ENCODE data around the gene GLRX2.
A peak's percentile ranks its signal among the peaks of the same experiment; 100 is the strongest.

The GLRX2 gene, protein sequence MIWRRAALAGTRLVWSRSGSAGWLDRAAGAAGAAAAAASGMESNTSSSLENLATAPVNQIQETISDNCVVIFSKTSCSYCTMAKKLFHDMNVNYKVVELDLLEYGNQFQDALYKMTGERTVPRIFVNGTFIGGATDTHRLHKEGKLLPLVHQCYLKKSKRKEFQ

DNA sequence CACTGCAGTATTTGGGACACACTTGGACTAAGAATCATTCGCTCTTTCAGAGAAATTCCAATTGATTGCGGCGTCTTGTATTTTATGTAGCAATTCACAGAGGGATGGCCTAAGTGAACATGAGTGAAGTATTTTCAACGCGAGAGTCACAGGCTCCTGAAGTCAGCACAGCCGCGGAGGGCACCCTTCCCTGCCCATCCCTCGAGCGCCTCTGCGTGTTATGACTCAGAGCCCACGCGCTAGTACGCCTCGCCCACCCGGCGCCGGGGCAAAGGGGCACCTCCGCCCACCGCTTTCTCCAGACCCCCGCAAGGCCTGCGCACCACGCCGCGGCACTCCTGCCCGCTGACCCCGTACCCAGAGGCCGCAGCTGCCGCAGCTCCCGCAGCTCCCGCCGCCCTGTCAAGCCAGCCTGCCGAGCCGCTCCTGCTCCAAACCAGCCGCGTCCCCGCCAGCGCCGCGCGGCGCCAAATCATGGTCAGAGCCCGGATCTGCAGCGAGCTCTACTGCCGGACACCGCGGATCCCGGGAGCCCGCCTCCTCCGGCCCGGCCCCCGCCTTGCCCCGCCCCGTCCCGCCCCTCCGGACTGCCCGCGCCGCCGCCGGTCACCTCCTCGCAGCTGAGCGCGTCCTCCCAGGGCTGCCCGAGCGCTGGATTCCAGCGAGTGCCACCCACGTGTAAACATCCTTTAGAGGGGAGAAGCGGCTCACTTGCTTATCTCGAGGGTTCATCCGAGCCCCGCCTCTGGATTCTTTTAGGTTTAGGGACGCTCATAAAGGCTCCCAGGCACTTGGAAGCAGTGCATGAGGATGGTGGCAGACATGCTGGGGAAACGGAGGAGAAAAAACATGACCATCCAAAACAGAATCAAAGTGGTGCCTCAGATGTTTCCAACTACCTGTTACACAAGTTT lies at the start of gene GLRX2:
Gene GLRX2, minus strand, starts transcription at position 508 of the 914 bp plus-strand sequence. Its CDS starts 32 bp downstream, at position 476.
- H3K79me2 ChIP-seq (ENCODE audit: control insufficient read depth, insufficient read depth, low read length, unreplicated experiment): peaks cover 35% of the 10 kb centered on the region
- H3K4me3 ChIP-seq (ENCODE audit: low read depth, low read length): peak within 1 kb of the TSS; percentile 81
- peak within 1 kb of the TSS; percentile 98 for H2AFZ ChIP-seq (ENCODE audit: low read length, unreplicated experiment)
- H3K27me3 ChIP-seq (ENCODE audit: insufficient read depth, low read length): no peaks in the 10 kb centered on the region
- 0 out of 2 replicates have a peak, but pooled peaks cover 4% of the 10 kb centered on the region for H3K36me3 ChIP-seq (ENCODE audit: insufficient read depth, low read length)
- peaks cover 13% of the 10 kb centered on the region for H3K4me1 ChIP-seq (ENCODE audit: control insufficient read depth, insufficient read depth, low read length, unreplicated experiment)
- H3K27ac ChIP-seq (ENCODE audit: low read depth, low read length): peak within 1 kb of the TSS; percentile 83

DNA sequence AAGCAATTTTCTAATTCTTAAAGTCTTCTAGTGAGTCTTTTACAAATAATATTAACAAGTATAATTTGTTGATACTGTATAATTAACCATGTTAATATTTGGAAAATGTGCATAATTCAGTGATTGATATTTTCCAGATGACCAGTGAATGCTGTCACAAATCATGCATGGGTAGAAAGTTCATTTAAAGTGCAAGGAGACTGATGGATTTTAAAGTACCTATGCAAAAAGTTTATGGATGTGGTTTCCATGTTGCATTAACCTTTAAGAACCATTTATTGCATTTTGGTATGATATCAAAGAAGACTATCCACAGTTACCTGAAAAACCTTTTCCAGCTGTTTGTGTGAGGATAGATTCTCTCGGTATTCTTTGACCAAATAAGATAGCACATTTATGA lies 39.8 kb upstream of the GLRX2 start:
- Histone ChIP-seq H3K4me1 (ENCODE audit: control insufficient read depth, insufficient read depth, low read length, unreplicated experiment) (no peaks in the 10 kb centered on the region), H3K79me2 (ENCODE audit: control insufficient read depth, insufficient read depth, low read length, unreplicated experiment) (peaks cover 17% of the 10 kb centered on the region), H3K4me3 (ENCODE audit: low read depth, low read length) (no peak overlapping the region), H3K27me3 (ENCODE audit: insufficient read depth, low read length) (no peaks in the 10 kb centered on the region), H3K36me3 (ENCODE audit: insufficient read depth, low read length) (peaks cover 38% of the 10 kb centered on the region), H2AFZ (ENCODE audit: low read length, unreplicated experiment) (no peak overlapping the region), H3K27ac (ENCODE audit: low read depth, low read length) (no peak overlapping the region)

DNA sequence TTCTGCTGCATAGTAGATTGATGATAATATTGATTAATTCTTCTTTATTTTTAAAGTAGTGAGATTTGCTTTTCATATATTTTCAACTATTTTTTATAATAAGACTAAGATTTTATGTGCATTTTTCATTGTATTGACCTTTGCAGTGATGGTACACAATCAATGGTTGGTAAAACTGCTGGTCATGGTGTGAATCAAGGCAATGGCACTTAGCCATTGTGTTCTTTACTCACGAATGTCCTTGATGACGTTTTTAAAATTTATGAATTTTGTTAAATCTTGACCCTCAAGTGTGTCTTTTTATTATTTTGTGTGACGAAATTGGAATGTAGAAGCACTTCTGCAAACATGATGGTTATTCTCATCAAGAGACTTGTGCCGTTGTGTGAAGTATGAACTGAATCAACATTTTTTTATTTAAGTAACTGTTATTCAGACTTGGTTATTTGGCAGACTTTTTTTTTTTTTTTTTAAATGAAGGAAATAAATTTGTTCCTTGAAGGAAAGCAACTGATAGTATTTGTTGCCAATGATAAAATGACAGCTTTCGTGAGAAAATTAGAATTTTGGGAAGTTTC lies 39.2 kb upstream of the GLRX2 start:
- no peak overlapping the region for H3K4me3 ChIP-seq (ENCODE audit: low read depth, low read length)
- peaks cover 20% of the 10 kb centered on the region for H3K79me2 ChIP-seq (ENCODE audit: control insufficient read depth, insufficient read depth, low read length, unreplicated experiment)
- no peaks in the 10 kb centered on the region for H3K27me3 ChIP-seq (ENCODE audit: insufficient read depth, low read length)
- no peaks in the 10 kb centered on the region for H3K4me1 ChIP-seq (ENCODE audit: control insufficient read depth, insufficient read depth, low read length, unreplicated experiment)
- no peak overlapping the region for H3K27ac ChIP-seq (ENCODE audit: low read depth, low read length)
- no peak overlapping the region for H2AFZ ChIP-seq (ENCODE audit: low read length, unreplicated experiment)
- peaks cover 43% of the 10 kb centered on the region for H3K36me3 ChIP-seq (ENCODE audit: insufficient read depth, low read length)

DNA sequence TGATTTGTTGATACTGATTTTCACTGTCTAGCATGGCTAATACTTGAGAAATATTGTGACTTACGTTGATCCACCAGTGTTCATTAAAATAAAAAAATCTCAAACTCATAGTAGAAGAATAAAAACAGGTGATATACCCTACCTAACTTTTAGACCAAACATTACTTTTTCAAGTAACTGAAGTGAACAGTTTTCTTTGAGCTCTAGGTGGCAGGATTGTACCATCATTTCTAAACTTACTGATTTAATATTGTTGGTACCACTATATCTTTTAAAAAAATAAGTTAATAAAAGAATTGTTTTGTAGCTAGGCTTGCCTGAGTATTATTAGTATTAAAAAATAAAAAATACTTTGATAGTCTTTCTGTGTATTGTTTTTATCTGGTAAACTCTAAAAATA lies 38.1 kb upstream of the GLRX2 start:
- peaks cover 49% of the 10 kb centered on the region for H3K36me3 ChIP-seq (ENCODE audit: insufficient read depth, low read length)
- no peak overlapping the region for H3K4me3 ChIP-seq (ENCODE audit: low read depth, low read length)
- no peak overlapping the region for H2AFZ ChIP-seq (ENCODE audit: low read length, unreplicated experiment)
- H3K4me1 ChIP-seq (ENCODE audit: control insufficient read depth, insufficient read depth, low read length, unreplicated experiment): no peaks in the 10 kb centered on the region
- no peaks in the 10 kb centered on the region for H3K27me3 ChIP-seq (ENCODE audit: insufficient read depth, low read length)
- H3K79me2 ChIP-seq (ENCODE audit: control insufficient read depth, insufficient read depth, low read length, unreplicated experiment): peaks cover 23% of the 10 kb centered on the region
- no peak overlapping the region for H3K27ac ChIP-seq (ENCODE audit: low read depth, low read length)

DNA sequence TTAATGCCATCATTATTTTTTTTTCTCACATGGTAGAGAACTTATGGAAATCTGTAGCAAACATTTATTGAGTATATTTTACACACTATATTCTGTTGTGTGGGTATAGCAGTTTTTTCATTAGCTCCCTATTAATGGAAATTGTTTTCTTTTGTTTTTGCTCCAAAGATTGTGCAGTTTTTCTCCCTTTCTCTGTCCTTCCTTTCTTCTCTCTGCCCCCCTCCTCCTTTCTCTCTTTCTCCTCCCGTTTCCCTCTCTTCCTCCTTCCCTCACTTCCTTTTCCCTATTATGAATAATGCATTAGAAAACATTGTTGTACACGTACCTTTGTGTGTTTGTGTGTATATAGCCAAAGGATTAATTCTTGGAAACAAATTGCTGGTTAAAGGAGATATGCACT lies 37.2 kb upstream of the GLRX2 start:
- peaks cover 51% of the 10 kb centered on the region for H3K36me3 ChIP-seq (ENCODE audit: insufficient read depth, low read length)
- peaks cover 23% of the 10 kb centered on the region for H3K79me2 ChIP-seq (ENCODE audit: control insufficient read depth, insufficient read depth, low read length, unreplicated experiment)
- no peak overlapping the region for H3K27ac ChIP-seq (ENCODE audit: low read depth, low read length)
- H3K4me1 ChIP-seq (ENCODE audit: control insufficient read depth, insufficient read depth, low read length, unreplicated experiment): no peaks in the 10 kb centered on the region
- no peak overlapping the region for H3K4me3 ChIP-seq (ENCODE audit: low read depth, low read length)
- H2AFZ ChIP-seq (ENCODE audit: low read length, unreplicated experiment): no peak overlapping the region
- no peaks in the 10 kb centered on the region for H3K27me3 ChIP-seq (ENCODE audit: insufficient read depth, low read length)

DNA sequence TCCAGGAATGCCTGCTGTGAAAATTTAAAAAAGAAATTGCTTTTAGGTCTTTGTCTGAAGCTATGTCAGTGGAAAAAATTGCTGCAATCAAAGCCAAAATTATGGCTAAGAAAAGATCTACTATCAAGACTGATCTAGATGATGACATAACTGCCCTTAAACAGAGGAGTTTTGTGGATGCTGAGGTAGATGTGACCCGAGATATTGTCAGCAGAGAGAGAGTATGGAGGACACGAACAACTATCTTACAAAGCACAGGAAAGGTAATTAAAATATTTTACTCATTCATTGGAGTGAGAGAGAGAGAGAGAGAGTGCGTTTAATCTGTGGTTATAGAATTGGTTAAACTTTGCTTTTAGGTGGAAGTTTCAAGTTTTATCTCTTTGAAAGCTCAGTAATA lies 36.6 kb upstream of the GLRX2 start:
- Histone ChIP-seq H3K27ac (ENCODE audit: low read depth, low read length) (no peak overlapping the region), H3K36me3 (ENCODE audit: insufficient read depth, low read length) (peaks cover 57% of the 10 kb centered on the region)

DNA sequence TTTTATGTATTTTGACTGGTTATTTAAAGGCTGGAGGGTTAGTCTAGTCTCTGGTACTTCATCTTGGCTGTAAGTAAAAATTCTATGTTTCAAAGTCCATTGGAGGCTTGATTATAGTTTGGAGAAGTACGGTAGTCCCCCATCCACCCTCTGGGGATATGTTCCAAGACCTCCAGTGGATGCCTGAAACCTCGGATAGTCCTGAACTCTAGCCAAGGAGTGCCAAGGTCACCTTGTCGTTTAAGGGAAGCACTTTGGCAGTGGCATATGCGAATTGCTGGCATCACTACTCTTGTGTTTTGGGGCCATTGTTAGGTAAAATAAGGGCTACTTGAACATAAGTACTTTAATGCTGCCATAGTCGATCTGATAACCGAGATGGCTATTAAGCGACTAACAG lies 35.0 kb upstream of the GLRX2 start:
- Histone ChIP-seq H3K4me1 (ENCODE audit: control insufficient read depth, insufficient read depth, low read length, unreplicated experiment) (no peaks in the 10 kb centered on the region), H2AFZ (ENCODE audit: low read length, unreplicated experiment) (no peak overlapping the region), H3K27ac (ENCODE audit: low read depth, low read length) (no peak overlapping the region), H3K4me3 (ENCODE audit: low read depth, low read length) (no peak overlapping the region), H3K36me3 (ENCODE audit: insufficient read depth, low read length) (peaks cover 66% of the 10 kb centered on the region), H3K79me2 (ENCODE audit: control insufficient read depth, insufficient read depth, low read length, unreplicated experiment) (peaks cover 25% of the 10 kb centered on the region), H3K27me3 (ENCODE audit: insufficient read depth, low read length) (no peaks in the 10 kb centered on the region)

More for the DNA sequence above, 36.6 kb upstream of the GLRX2 start:
- peaks cover 23% of the 10 kb centered on the region for H3K79me2 ChIP-seq (ENCODE audit: control insufficient read depth, insufficient read depth, low read length, unreplicated experiment)
- H3K27me3 ChIP-seq (ENCODE audit: insufficient read depth, low read length): no peaks in the 10 kb centered on the region
- no peak overlapping the region for H3K4me3 ChIP-seq (ENCODE audit: low read depth, low read length)
- no peaks in the 10 kb centered on the region for H3K4me1 ChIP-seq (ENCODE audit: control insufficient read depth, insufficient read depth, low read length, unreplicated experiment)
- no peak overlapping the region for H2AFZ ChIP-seq (ENCODE audit: low read length, unreplicated experiment)

DNA sequence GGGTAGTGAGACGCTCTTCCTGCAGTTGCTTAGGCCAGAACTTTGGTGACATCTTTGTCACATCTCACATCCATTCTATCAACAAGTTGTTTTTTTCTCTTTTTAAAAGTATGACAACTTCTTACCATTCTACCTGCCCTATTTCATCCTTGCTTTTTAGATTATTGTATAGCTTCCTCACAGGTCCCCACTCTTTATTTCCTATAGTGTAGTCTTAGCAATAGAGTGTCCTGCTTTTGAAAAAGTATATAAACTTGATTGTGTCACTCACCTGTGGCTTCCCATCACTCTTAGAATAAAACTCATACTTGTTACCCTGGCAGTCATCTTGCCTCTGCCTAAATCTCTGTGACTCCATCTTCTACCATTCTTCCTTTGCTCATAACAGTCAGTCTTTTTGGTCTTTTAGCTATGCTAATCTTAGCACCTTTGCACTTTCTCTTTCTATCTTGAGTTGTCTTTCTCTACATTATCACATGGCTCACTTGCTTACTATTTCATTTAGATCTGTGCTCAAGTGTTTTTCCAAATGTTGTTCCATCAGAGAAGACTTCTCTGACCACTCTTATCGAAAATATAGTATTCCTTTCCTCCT lies 26.1 kb upstream of the GLRX2 start:
- H3K4me1 ChIP-seq (ENCODE audit: control insufficient read depth, insufficient read depth, low read length, unreplicated experiment): no peaks in the 10 kb centered on the region
- H2AFZ ChIP-seq (ENCODE audit: low read length, unreplicated experiment): no peak overlapping the region
- no peak overlapping the region for H3K4me3 ChIP-seq (ENCODE audit: low read depth, low read length)
- H3K27ac ChIP-seq (ENCODE audit: low read depth, low read length): no peak overlapping the region
- H3K79me2 ChIP-seq (ENCODE audit: control insufficient read depth, insufficient read depth, low read length, unreplicated experiment): peaks cover 56% of the 10 kb centered on the region
- no peaks in the 10 kb centered on the region for H3K27me3 ChIP-seq (ENCODE audit: insufficient read depth, low read length)
- peaks cover 38% of the 10 kb centered on the region for H3K36me3 ChIP-seq (ENCODE audit: insufficient read depth, low read length)

DNA sequence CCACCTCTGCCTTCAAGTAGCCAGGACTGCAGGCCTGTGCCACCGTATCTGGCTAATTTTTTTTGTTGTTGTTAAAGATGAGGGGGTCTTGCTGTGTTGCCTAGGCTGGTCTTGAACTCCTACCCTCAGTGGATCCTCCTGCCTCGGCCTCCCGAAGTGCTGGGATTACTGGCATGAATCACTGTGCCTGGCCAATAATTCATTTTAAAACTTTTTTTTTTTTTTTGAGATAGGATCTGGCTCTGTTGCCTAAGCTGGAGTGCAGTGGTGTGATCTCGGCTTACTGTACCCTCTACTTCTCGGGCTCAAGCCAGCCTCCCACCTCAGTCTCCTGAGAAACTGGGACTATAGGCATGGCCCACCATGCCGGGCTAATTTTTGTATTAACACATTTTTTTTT lies 20.2 kb upstream of the GLRX2 start:
- Histone ChIP-seq H3K4me1 (ENCODE audit: control insufficient read depth, insufficient read depth, low read length, unreplicated experiment) (peaks cover 20% of the 10 kb centered on the region), H3K36me3 (ENCODE audit: insufficient read depth, low read length) (peaks cover 14% of the 10 kb centered on the region), H3K27ac (ENCODE audit: low read depth, low read length) (no peak overlapping the region), H2AFZ (ENCODE audit: low read length, unreplicated experiment) (no peak overlapping the region), H3K27me3 (ENCODE audit: insufficient read depth, low read length) (no peaks in the 10 kb centered on the region), H3K4me3 (ENCODE audit: low read depth, low read length) (no peak overlapping the region), H3K79me2 (ENCODE audit: control insufficient read depth, insufficient read depth, low read length, unreplicated experiment) (peaks cover 63% of the 10 kb centered on the region)

DNA sequence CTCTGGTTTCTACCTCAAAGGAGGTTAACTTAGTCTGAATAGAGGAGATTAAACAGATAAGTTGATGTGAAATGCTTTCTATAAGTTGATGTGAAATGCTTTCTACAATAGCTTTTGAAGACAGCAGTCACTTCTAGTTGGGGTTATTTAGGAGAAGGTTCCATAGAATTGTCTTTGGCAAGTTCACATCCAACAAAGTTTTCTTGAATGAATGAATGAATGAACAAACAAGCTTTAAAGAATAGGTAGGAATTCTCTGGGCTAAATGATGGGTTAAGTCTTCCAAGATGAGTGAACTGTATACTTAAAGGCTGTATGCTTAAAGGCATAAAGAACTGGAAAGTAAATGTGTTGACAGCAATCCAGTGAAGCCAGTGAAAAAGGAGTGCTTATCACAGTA lies 18.5 kb upstream of the GLRX2 start:
- Histone ChIP-seq H3K27me3 (ENCODE audit: insufficient read depth, low read length) (no peaks in the 10 kb centered on the region), H3K4me1 (ENCODE audit: control insufficient read depth, insufficient read depth, low read length, unreplicated experiment) (peaks cover 24% of the 10 kb centered on the region), H3K4me3 (ENCODE audit: low read depth, low read length) (peak overlapping the region; percentile 84), H3K27ac (ENCODE audit: low read depth, low read length) (no peak overlapping the region), H2AFZ (ENCODE audit: low read length, unreplicated experiment) (no peak overlapping the region), H3K36me3 (ENCODE audit: insufficient read depth, low read length) (peaks cover 9% of the 10 kb centered on the region), H3K79me2 (ENCODE audit: control insufficient read depth, insufficient read depth, low read length, unreplicated experiment) (peaks cover 56% of the 10 kb centered on the region)

All from ACC112 (cell line).